AG09319 (cell line): ENCODE measurements around the gene PEX5L.

ENCODE experiments used
- DNase-seq: peaks from one replicate; pipeline ENCODE4 v3.0.0-alpha.2; 2010; ENCODE audit warnings: low read depth; ENCODE audit errors: extremely low read depth
- TF ChIP-seq, protein P1 (sequence below): IDR thresholded peaks from 2 replicates; pipeline ENCODE4 v1.5.1; 2011; ENCODE audit warnings: low read depth, mild to moderate bottlenecking, inconsistent platforms, low read length, moderate library complexity

Gene PEX5L

DNA sequence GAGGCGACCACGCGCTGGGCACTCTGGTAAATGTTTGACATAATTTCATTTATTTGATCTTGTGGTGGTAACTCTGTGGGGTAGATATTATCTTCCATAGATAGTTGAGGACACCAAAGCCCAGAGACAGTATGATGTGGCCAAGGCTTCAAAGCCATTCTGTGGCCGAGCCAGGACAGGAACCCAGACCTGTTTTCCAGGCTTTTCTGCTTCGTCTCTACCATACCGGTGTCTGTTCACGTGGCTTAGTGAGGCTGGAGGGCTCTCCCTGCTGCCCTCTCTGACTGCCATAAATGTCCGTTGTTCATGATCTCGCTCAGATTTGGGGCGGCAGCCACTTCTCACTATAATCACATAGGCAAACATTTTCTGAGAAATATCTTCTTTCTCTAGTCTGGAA lies 134.7 kb downstream of the PEX5L start:
- DNase-seq = no peak
- TF ChIP-seq, protein P1, sequence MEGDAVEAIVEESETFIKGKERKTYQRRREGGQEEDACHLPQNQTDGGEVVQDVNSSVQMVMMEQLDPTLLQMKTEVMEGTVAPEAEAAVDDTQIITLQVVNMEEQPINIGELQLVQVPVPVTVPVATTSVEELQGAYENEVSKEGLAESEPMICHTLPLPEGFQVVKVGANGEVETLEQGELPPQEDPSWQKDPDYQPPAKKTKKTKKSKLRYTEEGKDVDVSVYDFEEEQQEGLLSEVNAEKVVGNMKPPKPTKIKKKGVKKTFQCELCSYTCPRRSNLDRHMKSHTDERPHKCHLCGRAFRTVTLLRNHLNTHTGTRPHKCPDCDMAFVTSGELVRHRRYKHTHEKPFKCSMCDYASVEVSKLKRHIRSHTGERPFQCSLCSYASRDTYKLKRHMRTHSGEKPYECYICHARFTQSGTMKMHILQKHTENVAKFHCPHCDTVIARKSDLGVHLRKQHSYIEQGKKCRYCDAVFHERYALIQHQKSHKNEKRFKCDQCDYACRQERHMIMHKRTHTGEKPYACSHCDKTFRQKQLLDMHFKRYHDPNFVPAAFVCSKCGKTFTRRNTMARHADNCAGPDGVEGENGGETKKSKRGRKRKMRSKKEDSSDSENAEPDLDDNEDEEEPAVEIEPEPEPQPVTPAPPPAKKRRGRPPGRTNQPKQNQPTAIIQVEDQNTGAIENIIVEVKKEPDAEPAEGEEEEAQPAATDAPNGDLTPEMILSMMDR = no peak

DNA sequence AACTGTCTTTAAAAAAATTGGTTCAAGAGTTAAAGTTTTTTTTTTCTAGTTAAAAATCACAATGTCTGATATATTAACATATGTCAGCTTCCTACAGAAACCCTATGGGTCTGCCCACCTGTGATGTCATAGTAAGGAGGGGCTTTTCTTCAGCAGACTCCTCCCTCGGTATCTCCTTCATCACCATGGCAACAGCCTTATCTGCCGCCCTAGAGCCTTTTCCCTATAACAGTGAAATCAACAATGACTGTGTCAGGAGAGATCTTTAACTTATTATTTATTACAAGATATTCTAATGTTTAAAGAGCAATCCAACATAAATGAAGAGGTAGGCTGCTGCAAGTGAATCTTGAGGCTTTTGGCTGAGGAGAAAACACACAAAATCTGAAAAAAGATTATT lies 138.7 kb downstream of the PEX5L start:
- TF ChIP-seq, protein P1 = no peak
- no peak for DNase-seq

DNA sequence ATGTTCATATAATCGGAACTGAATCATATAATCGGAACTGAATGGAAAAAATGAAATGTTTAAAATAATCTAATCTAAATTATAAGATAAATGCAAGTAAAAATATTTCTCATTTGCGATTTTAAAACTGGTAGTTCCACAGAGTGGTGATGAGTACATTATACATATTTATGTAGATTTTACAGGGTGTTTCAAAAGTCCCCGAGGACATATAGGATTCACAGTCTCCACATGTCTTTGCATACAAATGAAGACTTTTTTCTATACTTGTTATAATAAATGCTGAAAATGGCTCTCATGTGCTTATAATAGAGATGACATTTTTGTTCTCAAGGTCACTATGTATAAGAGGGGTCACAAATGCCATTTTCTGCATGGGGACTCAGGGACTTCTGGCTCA lies 139.5 kb downstream of the PEX5L start:
- TF ChIP-seq, protein P1 = no peak
- DNase-seq = no peak

DNA sequence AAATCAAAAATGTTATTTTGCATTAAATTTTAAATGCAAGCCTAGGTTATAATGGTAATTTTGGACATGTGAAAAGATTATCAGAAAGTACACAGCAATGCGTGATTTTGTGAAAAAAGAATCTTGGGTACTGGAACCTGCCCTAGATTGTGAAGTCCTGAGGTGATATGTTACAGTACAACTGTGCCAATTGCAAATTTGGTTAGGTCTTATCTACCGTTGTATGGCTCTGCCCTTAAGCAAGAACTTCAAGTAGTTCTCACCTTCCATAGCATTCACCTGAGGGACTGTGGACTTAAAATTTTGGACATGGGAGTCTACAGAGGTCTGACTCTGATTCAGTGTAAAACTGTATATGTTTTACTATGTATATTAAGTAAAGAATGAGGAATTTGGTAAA lies 140.2 kb downstream of the PEX5L start:
- TF ChIP-seq, protein P1 = no peak
- DNase-seq = no peak

DNA sequence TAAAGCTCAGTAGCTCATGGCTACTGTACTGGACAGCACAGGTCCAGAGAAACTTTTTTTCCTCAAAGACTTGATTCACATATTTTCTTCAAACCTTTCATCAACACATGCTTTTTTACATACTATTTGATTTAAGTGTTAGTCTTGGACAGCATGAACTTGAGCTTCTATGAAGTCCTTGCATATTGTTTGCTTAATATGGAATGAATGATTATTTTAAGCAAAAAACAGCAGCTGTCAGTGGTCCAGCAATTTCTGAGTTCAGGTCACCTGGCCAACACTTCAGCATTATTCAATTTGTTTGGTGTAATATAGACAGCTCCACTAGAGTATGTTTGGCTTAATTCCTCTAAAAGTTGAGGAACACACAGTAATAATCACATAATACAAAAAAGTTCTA lies 141.4 kb downstream of the PEX5L start:
- DNase-seq = no peak

DNA sequence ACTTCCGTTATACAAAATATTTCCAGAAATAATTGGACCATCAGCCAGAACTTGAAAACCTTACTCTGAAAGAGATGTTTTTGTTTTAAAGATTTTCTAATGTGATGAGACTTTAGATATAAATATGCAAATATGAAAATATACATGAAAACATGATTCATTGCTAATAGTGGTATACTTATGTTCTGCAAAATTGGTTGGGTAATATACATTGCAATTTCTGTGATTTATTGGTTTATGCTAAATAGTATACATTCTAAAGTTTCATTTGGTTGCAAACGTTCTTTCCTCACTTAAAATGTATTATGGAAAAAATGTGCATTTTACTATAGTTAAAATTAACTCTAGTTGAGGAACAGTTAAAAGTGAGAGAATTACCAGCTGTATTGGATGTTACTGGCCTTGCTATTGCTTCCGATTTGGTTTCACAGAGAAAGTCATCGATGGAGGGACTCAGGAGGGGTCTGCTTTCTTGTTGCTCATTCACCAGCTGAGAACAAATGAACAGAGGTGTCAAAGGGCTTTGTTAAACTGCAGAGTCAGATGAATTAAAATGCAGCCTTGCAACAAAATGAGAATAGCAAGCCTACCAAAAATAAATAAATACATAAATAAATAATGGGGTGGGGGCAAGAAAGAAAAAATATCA lies 149.3 kb downstream of the PEX5L start:
- DNase-seq = no peak
- TF ChIP-seq, protein P1 = no peak

More for the DNA sequence above, 141.4 kb downstream of the PEX5L start:
- TF ChIP-seq, protein P1 = no peak

DNA sequence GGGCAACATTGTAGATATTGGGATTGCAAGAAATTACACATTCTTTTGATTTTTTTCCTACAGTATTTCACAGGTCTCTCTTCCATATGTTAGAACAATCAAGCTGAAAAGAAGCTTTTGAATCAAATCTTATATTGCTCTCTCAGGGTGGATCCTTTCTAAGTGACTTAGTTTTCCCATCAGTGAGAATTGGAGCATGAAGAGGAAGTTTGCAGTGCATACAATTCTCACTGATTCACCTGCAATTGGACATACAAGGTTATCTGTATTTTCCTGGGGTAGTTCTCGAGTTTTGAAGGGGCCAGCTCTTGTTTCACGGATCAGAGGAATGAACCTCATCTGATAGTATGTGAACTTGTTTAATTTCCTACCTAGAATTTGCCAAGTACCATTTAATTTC lies 150.8 kb downstream of the PEX5L start:
- TF ChIP-seq, protein P1 = no peak
- DNase-seq = no peak
